ENCODE results near the gene TNFAIP3. TPM values are rescaled to one million over a fixed set of nuclear protein-coding genes. Genes with fewer than 3 reads are reported as not detected.

TNFAIP3 gene
- total and polyA plus RNA-seq, 2 of the 4 experiments (the other 2 are of a cell fraction) = 5.0 to 14.2 TPM

GRCh38 chr6:137892271-137892708, 25.2 kb downstream of the TNFAIP3 start:
- Histone ChIP-seq H3K27me3 (ENCODE audit: control insufficient read depth, insufficient read depth, low read length) (no peaks in the 10 kb centered on the region), H2BK5ac (ENCODE audit: low read depth, low read length, poor library complexity, severe bottlenecking) (peak overlapping the region; percentile 88), H2AK9ac (replicated peaks; ENCODE audit: low read depth, low read length, poor library complexity) (no peak overlapping the region), H3K36me3 (ENCODE audit: control insufficient read depth, insufficient read depth, low read length) (no peaks in the 10 kb centered on the region), H3K27ac (ENCODE audit: insufficient read depth, low read length) (no peak overlapping the region), H2BK120ac (ENCODE audit: low read depth, low read length) (no peak overlapping the region; the same call in 1 of the 2 replicates), H2BK15ac (ENCODE audit: low read depth, low read length) (no peak overlapping the region), H3K4me1 (ENCODE audit: control insufficient read depth, insufficient read depth, low read length) (peaks cover 8% of the 10 kb centered on the region), H4K20me1 (ENCODE audit: insufficient read depth, low read length) (no peaks in the 10 kb centered on the region), H2AFZ (replicated peaks; ENCODE audit: low read length, poor library complexity) (no peak overlapping the region), H4K5ac (ENCODE audit: low read depth, low read length) (no peak overlapping the region), H3K4ac (ENCODE audit: low read depth, low read length) (peak overlapping the region; percentile 55; the same call in 1 of the 2 replicates), H3K9me3 (ENCODE audit: control insufficient read depth, insufficient read depth, low read length) (no peaks in the 10 kb centered on the region), H3K9ac (ENCODE audit: low read depth, low read length) (no peak overlapping the region), H2BK20ac (ENCODE audit: low read depth, low read length) (no peak overlapping the region; the same call in 1 of the 2 replicates), H3K9me1 (ENCODE audit: insufficient read depth, low read length) (0 out of 2 replicates have a peak, but pooled peaks cover 2% of the 10 kb centered on the region), H3K56ac (ENCODE audit: extremely low read depth, insufficient read depth, low read length) (no peak overlapping the region), H3K14ac (replicated peaks; ENCODE audit: low read depth, low read length) (no peak overlapping the region), H3K23ac (ENCODE audit: low read depth, low read length) (no peak overlapping the region), H3K4me3 (ENCODE audit: insufficient read depth, low read depth, low read length) (no peak overlapping the region), H2AK5ac (ENCODE audit: low read depth, low read length) (no peak overlapping the region), H4K8ac (ENCODE audit: low read depth in 2 of 2, low read length in 2 of 2) (peak overlapping the region in 1 of 2 experiments; percentile 29; a peak in 1 of 4 replicates), H3K79me1 (ENCODE audit: low read depth in 1 of 2, low read length in 2 of 2) (no peaks in the 10 kb centered on the region), H3K4me2 (ENCODE audit: low read depth, low read length) (peak overlapping the region; percentile 1; the same call in 1 of the 2 replicates), H3K18ac (ENCODE audit: low read depth, low read length) (peak overlapping the region; percentile 12; the same call in 1 of the 2 replicates), H4K91ac (ENCODE audit: insufficient read depth, low read depth, low read length) (no peak overlapping the region)
- in situ Hi-C loops (cut with MboI; ENCODE audit: low sequenced_read_pairs) (no loop called here), intact Hi-C loops (cut with micrococcal nuclease) (no loop called here), dilution Hi-C loops (cut with HindIII; ENCODE audit: low sequenced_read_pairs, unreplicated experiment) (no loop called here)
- ChIA-PET POLR2A (ENCODE audit: unreplicated experiment) (no interaction called here), CTCF (interaction anchor here (1.0 kb wide), 1 partner anchor 9 kb away, joined by 3 read pairs; no protein-coding TSS in a partner anchor)
- ATAC-seq (ENCODE audit: low read depth) (peak; percentile 85), DNase-seq (peak; percentile 87)
- WGBS, 2 experiments (ENCODE audit: extremely low coverage in 2 of 2, insufficient read length in 1 of 2) = no CpG with 5 or more reads among the region's 3 CpGs
- no TSS peak for BruUV-seq (replicated peaks)
- TF ChIP-seq USF2 (IDR thresholded peaks at IDR 0.05; ENCODE audit: low read depth, low read length) = no peak
- peak; percentile 36; the same call in 1 of the 2 replicates for TF ChIP-seq FOS (IDR thresholded peaks at IDR 0.05; ENCODE audit: low read depth, low read length)
